ENCODE results near the gene PDLIM5.
"Not testable (repeated sequence)": the region's sequence is repeated elsewhere in the genome, so short reads cannot be mapped to it uniquely, and the experiment has no call there.

The PDLIM5 gene

DNA sequence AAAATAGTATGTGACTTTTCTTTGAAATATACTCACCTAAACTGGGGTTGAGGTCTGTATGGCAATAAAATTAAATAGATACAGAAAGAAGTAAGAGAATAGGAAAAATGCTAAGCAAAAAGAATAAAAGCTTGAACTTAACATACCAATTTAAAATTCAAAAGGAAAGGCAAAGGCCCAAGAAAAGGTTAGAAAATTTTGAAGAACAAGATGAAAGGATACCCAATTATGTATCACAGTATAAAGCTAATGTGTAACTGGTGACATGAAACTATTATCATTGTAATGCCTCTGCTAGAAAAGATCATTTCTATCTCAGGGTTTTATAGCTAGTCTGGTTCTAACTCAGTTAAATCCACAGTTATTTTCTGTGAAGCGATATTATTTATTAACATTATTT is 99.1 kb downstream of the PDLIM5 start:
- H3K9me3 ChIP-seq (replicated peaks in 1 of 11) = no peaks in the 10 kb centered on the region
- H3K27me3 ChIP-seq = no peaks in the 10 kb centered on the region
- no peak overlapping the region for H3K4me3 ChIP-seq
- H3K4me1 ChIP-seq = peaks cover 0 to 17% (median 0%) of the 10 kb centered on the region in 10 experiments; a peak in 6 of 20 replicates
- peaks cover 0 to 19% (median 0%) of the 10 kb centered on the region in 11 experiments; a peak in 2 of 22 replicates for H4K20me1 ChIP-seq
- H3K27ac ChIP-seq = no peak overlapping the region
- no peak overlapping the region for H3K4me2 ChIP-seq
- no peak for TF ChIP-seq Cebpa-rat (IDR thresholded peaks at IDR 0.05)
- no peak overlapping the region for H3K9ac ChIP-seq
- 0 out of 22 replicates have a peak, but pooled peaks cover 0 to 4% (median 0%) of the 10 kb centered on the region in 11 experiments for H3K36me3 ChIP-seq

DNA sequence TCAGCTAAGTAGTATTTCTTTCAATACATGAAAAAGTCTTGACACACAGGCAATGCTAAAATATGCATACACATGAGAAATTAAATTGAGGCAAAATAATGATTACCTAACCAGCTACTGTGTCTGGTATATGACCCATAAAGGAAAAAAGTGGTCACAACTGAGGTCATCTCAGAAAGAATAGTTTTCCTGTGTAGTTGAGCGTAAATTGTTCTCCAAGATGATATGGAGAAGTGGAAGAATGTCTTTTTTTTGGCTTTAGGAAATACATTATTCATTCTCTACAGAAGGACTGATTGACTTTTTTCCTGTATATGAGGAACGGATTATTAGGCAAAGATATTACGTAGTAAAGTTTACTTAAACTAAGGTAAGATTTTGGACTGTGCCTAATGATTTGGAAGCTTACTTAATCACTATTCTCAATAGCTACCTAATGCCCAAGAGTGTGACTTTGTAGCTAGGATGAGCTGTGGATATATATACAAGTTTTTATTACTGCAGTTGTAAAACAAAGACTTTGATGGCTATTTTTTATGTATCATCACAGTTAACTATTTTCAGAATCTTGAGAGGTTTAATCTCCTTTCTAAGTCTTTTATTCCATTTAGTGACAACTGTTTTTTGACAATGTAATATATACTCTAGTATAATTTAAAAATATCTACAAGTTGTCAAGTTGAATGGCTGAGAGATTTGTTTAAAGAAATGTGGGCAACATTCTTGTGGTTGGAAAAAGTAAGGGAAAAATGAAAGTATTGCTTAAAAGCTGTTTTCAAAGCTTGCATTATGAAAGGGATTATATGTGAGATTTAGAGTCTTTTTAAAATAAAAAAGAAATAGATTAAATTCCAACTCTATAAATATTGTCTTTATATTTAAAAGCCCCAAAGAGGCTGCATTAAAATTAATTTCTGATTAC is 100.2 kb downstream of the PDLIM5 start:
- H3K4me2 ChIP-seq = no peak overlapping the region
- H3K4me3 ChIP-seq = no peak overlapping the region
- peaks cover 0 to 19% (median 0%) of the 10 kb centered on the region in 11 experiments; a peak in 2 of 22 replicates for H4K20me1 ChIP-seq
- peaks cover 0 to 17% (median 0%) of the 10 kb centered on the region in 10 experiments; a peak in 6 of 20 replicates for H3K4me1 ChIP-seq
- no peak overlapping the region for H3K9ac ChIP-seq
- 0 out of 22 replicates have a peak, but pooled peaks cover 0 to 4% (median 0%) of the 10 kb centered on the region in 11 experiments for H3K36me3 ChIP-seq
- no peaks in the 10 kb centered on the region for H3K27me3 ChIP-seq
- TF ChIP-seq Cebpa-rat (IDR thresholded peaks at IDR 0.05) = no peak
- H3K9me3 ChIP-seq (replicated peaks in 1 of 11) = no peaks in the 10 kb centered on the region
- H3K27ac ChIP-seq = no peak overlapping the region

DNA sequence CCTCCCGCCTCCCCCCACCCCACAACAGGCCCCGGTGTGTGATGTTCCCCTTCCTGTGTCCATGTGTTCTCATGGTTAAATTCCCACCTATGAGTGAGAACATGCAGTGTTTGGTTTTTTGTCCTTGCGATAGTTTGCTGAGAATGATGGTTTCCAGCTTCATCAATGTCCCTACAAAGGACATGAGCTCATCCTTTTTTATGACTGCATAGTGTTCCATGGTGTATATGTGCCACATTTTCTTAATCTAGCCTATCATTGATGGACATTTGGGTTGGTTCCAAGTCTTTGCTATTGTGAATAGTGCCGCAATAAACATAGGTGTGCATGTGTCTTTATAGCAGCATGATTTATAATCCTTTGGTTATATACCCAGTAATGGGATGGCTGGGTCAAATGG is 104.3 kb downstream of the PDLIM5 start:
- H4K20me1 ChIP-seq; H3K27ac ChIP-seq; H3K27me3 ChIP-seq; H3K4me3 ChIP-seq; H3K4me1 ChIP-seq; H3K36me3 ChIP-seq; H3K9ac ChIP-seq; H3K9me3 ChIP-seq (replicated peaks in 1 of 11); H3K4me2 ChIP-seq: not testable (repeated sequence)

DNA sequence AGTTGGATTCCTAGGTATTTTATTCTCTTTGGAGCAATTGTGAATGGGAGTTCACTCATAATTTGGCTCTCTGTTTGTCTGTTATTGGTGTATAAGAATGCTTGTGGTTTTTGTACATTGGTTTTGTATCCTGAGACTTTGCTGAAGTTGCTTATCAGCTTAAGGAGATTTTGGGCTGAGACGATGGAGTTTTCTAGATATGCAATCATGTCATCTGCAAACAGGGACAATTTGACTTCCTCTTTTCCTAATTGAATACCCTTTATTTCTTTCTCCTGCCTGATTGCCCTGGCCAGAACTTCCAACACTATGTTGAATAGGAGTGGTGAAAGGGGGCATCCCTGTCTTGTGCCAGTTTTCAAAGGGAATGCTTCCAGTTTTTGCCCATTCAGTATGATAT is 105.9 kb downstream of the PDLIM5 start:
- not testable (repeated sequence) for H3K27ac ChIP-seq; H3K36me3 ChIP-seq; H3K4me3 ChIP-seq; H3K4me2 ChIP-seq; H3K9ac ChIP-seq; H3K27me3 ChIP-seq; H3K9me3 ChIP-seq (replicated peaks in 1 of 11)
- H3K4me1 ChIP-seq = peaks cover 0 to 24% (median 0%) of the 10 kb centered on the region in 10 experiments; a peak in 4 of 20 replicates
- H4K20me1 ChIP-seq = peaks cover 0 to 24% (median 0%) of the 10 kb centered on the region in 11 experiments; a peak in 3 of 22 replicates

DNA sequence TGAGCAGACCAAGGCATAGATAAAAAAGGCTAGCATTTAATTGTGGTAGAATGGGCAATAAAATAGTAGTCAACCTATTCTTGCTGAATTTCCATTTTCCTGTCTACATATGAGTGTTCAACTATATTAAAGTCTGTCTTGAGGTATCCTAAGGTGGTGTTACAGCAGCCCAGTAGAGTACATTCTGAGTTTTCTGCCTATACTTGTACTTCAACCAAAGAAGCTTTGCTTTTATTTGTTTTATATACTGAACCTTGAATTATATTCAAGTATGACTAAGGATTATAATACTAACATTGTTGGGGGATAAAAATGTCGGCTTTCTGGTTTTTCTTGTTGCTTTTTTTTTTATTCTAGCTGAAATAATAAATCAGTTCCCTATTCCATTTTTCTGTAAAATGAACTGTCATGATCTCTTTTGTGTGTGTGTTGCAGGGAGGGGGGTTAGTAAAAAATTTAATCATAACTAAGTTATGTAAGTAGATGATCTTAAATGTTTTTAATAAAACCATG is 106.7 kb downstream of the PDLIM5 start:
- Histone ChIP-seq H3K36me3 (no peaks in the 10 kb centered on the region), H4K20me1 (peaks cover 0 to 25% (median 0%) of the 10 kb centered on the region in 11 experiments; a peak in 3 of 22 replicates), H3K27ac (no peak overlapping the region), H3K4me1 (peaks cover 0 to 24% (median 0%) of the 10 kb centered on the region in 10 experiments; a peak in 4 of 20 replicates), H3K27me3 (no peaks in the 10 kb centered on the region), H3K9ac (no peak overlapping the region), H3K9me3 (replicated peaks in 1 of 11) (no peaks in the 10 kb centered on the region), H3K4me3 (no peak overlapping the region), H3K4me2 (no peak overlapping the region)
- no peak for TF ChIP-seq Cebpa-rat (IDR thresholded peaks at IDR 0.05)

DNA sequence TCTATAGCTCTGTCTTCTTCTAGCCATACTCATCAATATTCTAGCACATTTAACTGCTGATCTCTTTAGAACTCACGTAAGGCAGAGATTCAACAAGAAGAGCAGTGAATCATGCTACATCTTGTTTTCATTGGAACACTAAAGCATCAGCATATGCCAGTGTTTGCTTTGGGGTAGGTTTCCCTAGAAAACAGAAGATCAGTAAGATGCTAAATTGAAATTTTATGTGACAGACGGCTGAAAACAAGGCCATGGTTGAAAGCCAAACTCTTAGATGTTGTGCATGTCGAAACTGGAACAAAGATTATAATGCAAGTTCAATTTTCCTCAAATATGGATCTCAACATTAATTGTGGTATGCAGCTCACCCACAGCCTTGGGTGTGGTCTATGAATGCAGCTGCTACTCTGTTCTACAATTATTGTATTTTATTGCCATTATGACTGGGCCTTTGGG is 107.6 kb downstream of the PDLIM5 start:
- Histone ChIP-seq H3K9ac (no peak overlapping the region), H3K4me3 (no peak overlapping the region), H3K27ac (no peak overlapping the region), H3K9me3 (replicated peaks in 1 of 11) (no peaks in the 10 kb centered on the region), H3K4me1 (peaks cover 0 to 24% (median 0%) of the 10 kb centered on the region in 10 experiments; a peak in 4 of 20 replicates), H3K27me3 (no peaks in the 10 kb centered on the region), H4K20me1 (peaks cover 0 to 33% (median 0%) of the 10 kb centered on the region in 11 experiments; a peak in 3 of 22 replicates), H3K36me3 (no peaks in the 10 kb centered on the region), H3K4me2 (no peak overlapping the region)
- no peak for TF ChIP-seq Cebpa-rat (IDR thresholded peaks at IDR 0.05)

DNA sequence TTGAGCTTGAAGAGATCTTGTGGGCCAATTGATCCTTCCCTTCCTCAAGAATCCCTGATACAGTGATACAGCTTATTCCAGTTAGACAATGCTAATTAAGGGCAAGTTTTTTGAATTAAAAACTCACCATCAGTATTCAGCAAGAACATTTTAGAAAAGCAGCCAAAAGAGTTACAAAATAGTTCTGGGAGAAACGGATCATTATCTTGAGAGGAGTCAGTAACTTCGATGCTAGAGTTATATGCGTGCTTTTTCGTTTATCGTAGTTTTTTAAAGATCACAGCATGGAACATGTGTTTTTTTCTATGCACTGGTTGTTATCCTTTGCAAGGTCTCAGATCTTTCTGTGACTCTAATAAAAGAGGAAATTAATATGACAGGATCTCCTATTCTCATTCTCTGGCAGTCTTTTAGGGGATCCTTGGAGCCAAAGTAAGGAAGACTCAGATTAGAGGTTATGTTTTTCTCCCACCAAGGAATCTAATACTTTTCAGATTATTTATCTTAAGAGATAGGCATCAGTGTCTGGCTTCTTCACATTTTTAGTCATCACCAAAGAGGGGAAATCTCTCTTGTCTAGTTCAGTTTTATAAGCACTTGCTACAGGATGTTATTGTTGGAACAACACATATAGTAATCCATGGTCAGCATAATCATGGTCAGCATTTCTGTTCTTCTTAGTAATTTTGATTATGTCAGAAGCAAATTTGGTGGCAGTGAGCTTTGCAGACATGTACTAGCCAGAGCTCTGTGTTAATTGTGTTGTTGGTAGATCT is 109.7 kb downstream of the PDLIM5 start:
- Histone ChIP-seq H3K27ac (no peak overlapping the region), H3K4me2 (peak overlapping the region in 3 of 11 experiments; percentile 7 to 57 (median 29); a peak in 4 of 22 replicates), H3K4me3 (no peak overlapping the region), H3K4me1 (peaks cover 0 to 24% (median 0%) of the 10 kb centered on the region in 10 experiments; a peak in 5 of 20 replicates), H3K36me3 (no peaks in the 10 kb centered on the region), H4K20me1 (peaks cover 0 to 41% (median 0%) of the 10 kb centered on the region in 11 experiments; a peak in 3 of 22 replicates), H3K9ac (no peak overlapping the region), H3K27me3 (no peaks in the 10 kb centered on the region), H3K9me3 (replicated peaks in 1 of 11) (no peaks in the 10 kb centered on the region)
- TF ChIP-seq Cebpa-rat (IDR thresholded peaks at IDR 0.05) = no peak

DNA sequence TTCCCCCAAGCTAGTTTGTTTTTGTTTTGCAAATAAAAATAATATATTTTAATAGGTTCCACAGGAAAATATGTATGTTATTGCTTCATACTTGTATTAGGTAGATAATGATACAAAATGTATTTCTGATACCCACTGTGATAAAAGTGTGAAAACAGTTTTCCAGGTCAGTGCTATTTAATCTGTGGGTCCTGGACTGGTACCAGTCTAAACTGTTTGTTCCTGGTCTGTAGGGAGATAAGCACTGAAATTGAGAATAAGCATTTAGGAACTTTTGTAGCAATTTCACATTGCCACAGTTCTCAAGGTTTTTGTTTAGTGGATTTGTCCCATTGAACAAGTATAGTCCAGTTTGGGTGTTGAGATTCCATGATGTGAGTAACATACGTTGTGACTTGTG is 110.5 kb downstream of the PDLIM5 start:
- peaks cover 0 to 42% (median 0%) of the 10 kb centered on the region in 11 experiments; a peak in 3 of 22 replicates for H4K20me1 ChIP-seq
- H3K4me2 ChIP-seq = peak overlapping the region in 2 of 11 experiments; percentile 29 to 57; a peak in 2 of 22 replicates
- no peaks in the 10 kb centered on the region for H3K36me3 ChIP-seq
- H3K9me3 ChIP-seq (replicated peaks in 1 of 11) = no peaks in the 10 kb centered on the region
- H3K27ac ChIP-seq = no peak overlapping the region
- H3K4me1 ChIP-seq = peaks cover 0 to 24% (median 0%) of the 10 kb centered on the region in 10 experiments; a peak in 5 of 20 replicates
- H3K9ac ChIP-seq = no peak overlapping the region
- no peak overlapping the region for H3K4me3 ChIP-seq
- no peak for TF ChIP-seq Cebpa-rat (IDR thresholded peaks at IDR 0.05)
- no peaks in the 10 kb centered on the region for H3K27me3 ChIP-seq

DNA sequence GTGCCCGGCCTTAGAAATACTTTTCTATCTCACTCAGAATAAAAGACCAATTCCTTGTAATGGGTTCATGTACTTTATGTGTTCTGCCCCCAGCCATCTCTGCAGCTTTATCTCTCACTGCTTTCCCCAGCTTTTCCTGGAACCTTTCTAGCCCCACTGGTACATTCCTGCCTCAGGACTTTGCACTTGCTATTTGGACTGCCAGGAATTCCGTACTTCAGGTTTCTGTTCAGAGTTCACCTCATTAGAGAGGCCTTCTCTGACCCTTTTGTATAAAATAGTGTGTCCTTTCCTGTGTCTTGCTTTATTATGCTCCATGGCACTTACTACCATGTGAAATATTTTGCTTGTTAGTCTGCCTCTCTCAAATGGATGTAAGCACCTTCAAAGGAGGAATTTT is 112.5 kb downstream of the PDLIM5 start:
- no peaks in the 10 kb centered on the region for H3K9me3 ChIP-seq (replicated peaks in 1 of 11)
- peaks cover 0 to 21% (median 0%) of the 10 kb centered on the region in 10 experiments; a peak in 5 of 20 replicates for H3K4me1 ChIP-seq
- H3K4me3 ChIP-seq = no peak overlapping the region
- no peak overlapping the region for H3K9ac ChIP-seq
- TF ChIP-seq Cebpa-rat (IDR thresholded peaks at IDR 0.05) = no peak
- no peaks in the 10 kb centered on the region for H3K36me3 ChIP-seq
- H3K4me2 ChIP-seq = no peak overlapping the region
- no peaks in the 10 kb centered on the region for H3K27me3 ChIP-seq
- no peak overlapping the region for H3K27ac ChIP-seq
- H4K20me1 ChIP-seq = peaks cover 0 to 38% (median 0%) of the 10 kb centered on the region in 11 experiments; a peak in 3 of 22 replicates
